Measurements from ENCODE around the gene RANBP3. TPM values are rescaled to one million over a fixed set of nuclear protein-coding genes. Genes with fewer than 3 reads are reported as not detected.

Gene RANBP3
- polyA plus RNA-seq, 1 of the 3 experiments (the other 2 are of a cell fraction) = 84.0 TPM

- H3K27me3 ChIP-seq (ENCODE audit: insufficient read depth) = no peaks in the 10 kb centered on the region
- H3K79me2 ChIP-seq (ENCODE audit: insufficient read depth) = peaks cover 99% of the 10 kb centered on the region
- H3F3A ChIP-seq (replicated peaks; ENCODE audit: insufficient read depth) = no peaks in the 10 kb centered on the region
- peaks cover 98% of the 10 kb centered on the region for H4K20me1 ChIP-seq (ENCODE audit: insufficient read depth)
- H3K27ac ChIP-seq (ENCODE audit: low read depth in 2 of 2, low read length in 1 of 2) = peak overlapping the region in 1 of 2 experiments; percentile 25; a peak in 1 of 4 replicates
- H3K9me2 ChIP-seq = no peaks in the 10 kb centered on the region
- 96% methylated on average over 16 of the region's 21 CpGs for WGBS (ENCODE audit: low lambda C conversion rate)
- H3K9me3 ChIP-seq = no peaks in the 10 kb centered on the region
- no peaks in the 10 kb centered on the region for H3K36me3 ChIP-seq (replicated peaks in 1 of 2; ENCODE audit: control insufficient read depth in 1 of 2, insufficient read depth in 2 of 2, low read length in 1 of 2)
- H3K9ac ChIP-seq = no peak overlapping the region
- peak; percentile 19 for DNase-seq
- CTCF ChIA-PET = interaction anchor here (1.8 to 5.3 kb wide), 3 partner anchors 9 to 154 kb away, joined by 7 to 34 read pairs (median 11); no protein-coding TSS in a partner anchor
- H3K4me1 ChIP-seq (ENCODE audit: control insufficient read depth in 1 of 2, insufficient read depth in 2 of 2, low read depth in 1 of 2, low read length in 1 of 2) = peaks cover 16 to 84% of the 10 kb centered on the region in 2 experiments
- no peak overlapping the region for H3K4me3 ChIP-seq (ENCODE audit: low read depth in 2 of 2, low read length in 1 of 2)
- H3K4me2 ChIP-seq = no peak overlapping the region
- no peak for TF ChIP-seq RFX5 (IDR thresholded peaks at IDR 0.05; ENCODE audit: low read length)
- no peak for TF ChIP-seq SMC3 (IDR thresholded peaks at IDR 0.05; ENCODE audit: low read depth, low read length)
- no peak for TF ChIP-seq EZH2phosphoT487 (IDR thresholded peaks at IDR 0.05; ENCODE audit: borderline replicate concordance, low read depth)
- TF ChIP-seq CHD2 (IDR thresholded peaks at IDR 0.05; ENCODE audit: low read length, partially characterized antibody) = no peak
- TF ChIP-seq, protein P1, sequence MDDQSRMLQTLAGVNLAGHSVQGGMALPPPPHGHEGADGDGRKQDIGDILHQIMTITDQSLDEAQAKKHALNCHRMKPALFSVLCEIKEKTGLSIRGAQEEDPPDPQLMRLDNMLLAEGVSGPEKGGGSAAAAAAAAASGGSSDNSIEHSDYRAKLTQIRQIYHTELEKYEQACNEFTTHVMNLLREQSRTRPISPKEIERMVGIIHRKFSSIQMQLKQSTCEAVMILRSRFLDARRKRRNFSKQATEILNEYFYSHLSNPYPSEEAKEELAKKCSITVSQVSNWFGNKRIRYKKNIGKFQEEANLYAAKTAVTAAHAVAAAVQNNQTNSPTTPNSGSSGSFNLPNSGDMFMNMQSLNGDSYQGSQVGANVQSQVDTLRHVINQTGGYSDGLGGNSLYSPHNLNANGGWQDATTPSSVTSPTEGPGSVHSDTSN (IDR thresholded peaks at IDR 0.05) = no peak
- TF ChIP-seq FOXM1 (IDR thresholded peaks at IDR 0.05; ENCODE audit: low read depth) = no peak
- TF ChIP-seq JUND (IDR thresholded peaks at IDR 0.05) = no peak
- no peak for TF ChIP-seq TAF1 (IDR thresholded peaks at IDR 0.05; ENCODE audit: borderline replicate concordance, low read depth, low read length)
- TF ChIP-seq EP300 (IDR thresholded peaks at IDR 0.05; ENCODE audit: borderline replicate concordance in 1 of 2, low read depth in 1 of 2, low read length in 1 of 2) = no peak
- no peak for TF ChIP-seq RCOR1 (IDR thresholded peaks at IDR 0.05; ENCODE audit: low read length)
- TF ChIP-seq GABPA (IDR thresholded peaks at IDR 0.05; ENCODE audit: low read depth) = no peak
- no peak overlapping the region for H2AFZ ChIP-seq (ENCODE audit: low read depth)
- POLR2A ChIA-PET = interaction anchor here (0.7 kb wide), 1 partner anchor 22 kb away, joined by 4 read pairs; no protein-coding TSS in a partner anchor
Measured at GRCh38 chr19:5958074-5958850, 19.7 kb downstream of the RANBP3 start.

GRCh38 chr19:5957170-5957569 is 20.8 kb downstream of the RANBP3 start:
- CTCF ChIA-PET = interaction anchor here (1.8 to 5.3 kb wide), 3 partner anchors 10 to 153 kb away, joined by 7 to 34 read pairs (median 11); no protein-coding TSS in a partner anchor
- Histone ChIP-seq H3K36me3 (replicated peaks in 1 of 2; ENCODE audit: control insufficient read depth in 1 of 2, insufficient read depth in 2 of 2, low read length in 1 of 2) (no peaks in the 10 kb centered on the region), H3K9ac (no peak overlapping the region), H3K27ac (ENCODE audit: low read depth in 2 of 2, low read length in 1 of 2) (no peak overlapping the region; a peak in 1 of 4 replicates), H2AFZ (ENCODE audit: low read depth) (no peak overlapping the region), H3K9me3 (no peaks in the 10 kb centered on the region), H3K9me2 (no peaks in the 10 kb centered on the region), H3K4me2 (no peak overlapping the region), H3K27me3 (ENCODE audit: insufficient read depth) (no peaks in the 10 kb centered on the region), H3K4me3 (ENCODE audit: low read depth in 2 of 2, low read length in 1 of 2) (no peak overlapping the region), H3F3A (replicated peaks; ENCODE audit: insufficient read depth) (no peaks in the 10 kb centered on the region), H3K79me2 (ENCODE audit: insufficient read depth) (peaks cover 99% of the 10 kb centered on the region), H3K4me1 (ENCODE audit: control insufficient read depth in 1 of 2, insufficient read depth in 2 of 2, low read depth in 1 of 2, low read length in 1 of 2) (peaks cover 27 to 88% of the 10 kb centered on the region in 2 experiments), H4K20me1 (ENCODE audit: insufficient read depth) (peaks cover 98% of the 10 kb centered on the region)
- POLR2A ChIA-PET = no interaction called here
- 80% methylated on average over 10 of the region's 10 CpGs for WGBS (ENCODE audit: low lambda C conversion rate)
- no peak for TF ChIP-seq MXI1 (IDR thresholded peaks at IDR 0.05; ENCODE audit: low read depth, low read length)
- DNase-seq = no peak
